OCI-LY1 (cell line): ENCODE measurements around the gene C1QTNF5.
A peak's percentile ranks its signal among the peaks of the same experiment; 100 is the strongest.

Experiments used
- H2AFZ ChIP-seq: fragments of 200-600 bp; sonication (generic), shearing (Covaris generic); 2 replicates; pipeline ENCODE4 v1.6.0; 2014; ENCODE audit warnings: antibody characterized with exemption, mild to moderate bottlenecking, low read length
- H3F3A ChIP-seq: fragments of 200-600 bp; sonication (generic), shearing (Covaris generic); 2 replicates; pipeline ENCODE4 v1.6.0; 2014; ENCODE audit warnings: mild to moderate bottlenecking, antibody characterized with exemption, low read length, moderate library complexity; ENCODE audit not compliant: insufficient read depth
- H3K27ac ChIP-seq: fragments of 200-600 bp; sonication (generic); 2 replicates; pipeline ENCODE4 v1.5.1; 2014; ENCODE audit warnings: low read length, mixed run types, mild to moderate bottlenecking, low read depth; ENCODE audit not compliant: poor library complexity, severe bottlenecking
- H3K27me3 ChIP-seq: fragments of 200-600 bp; sonication (generic); 2 replicates; pipeline ENCODE4 v1.6.0; 2014; ENCODE audit warnings: antibody characterized with exemption, mild to moderate bottlenecking, low read length, moderate library complexity; ENCODE audit not compliant: insufficient read depth
- H3K36me3 ChIP-seq: fragments of 200-600 bp; sonication (generic); 2 replicates; pipeline ENCODE4 v1.6.1; 2014; ENCODE audit warnings: mild to moderate bottlenecking, antibody characterized with exemption, low read length, moderate library complexity, mixed read lengths; ENCODE audit not compliant: insufficient read depth
- H3K4me1 ChIP-seq: fragments of 200-600 bp; sonication (generic); 2 replicates; pipeline ENCODE4 v1.5.1; 2014; ENCODE audit warnings: mild to moderate bottlenecking, low read length, moderate library complexity; ENCODE audit not compliant: insufficient read depth, severe bottlenecking
- H3K4me2 ChIP-seq: fragments of 200-600 bp; sonication (generic), shearing (Covaris generic); 2 replicates; pipeline ENCODE4 v1.6.1; 2014; ENCODE audit warnings: low read length
- H3K4me3 ChIP-seq: fragments of 200-600 bp; sonication (generic); 2 replicates; pipeline ENCODE4 v1.5.1; 2014; ENCODE audit warnings: low read length, low read depth, mild to moderate bottlenecking, mixed read lengths; ENCODE audit not compliant: poor library complexity, severe bottlenecking
- H3K79me2 ChIP-seq: fragments of 200-600 bp; shearing (Covaris generic); 2 replicates; pipeline ENCODE4 v1.6.1; 2016; ENCODE audit warnings: mixed run types, low read length, mixed read lengths; ENCODE audit not compliant: insufficient read depth
- H3K9ac ChIP-seq: fragments of 200-600 bp; sonication (generic), shearing (Covaris generic); 2 replicates; pipeline ENCODE4 v1.6.1; 2014; ENCODE audit warnings: mild to moderate bottlenecking, low read length, mixed read lengths
- H3K9me2 ChIP-seq: fragments of 200-600 bp; sonication (generic), shearing (Covaris generic); 2 replicates; pipeline ENCODE4 v1.6.1; 2014; ENCODE audit warnings: low read depth, mild to moderate bottlenecking, low read length, mixed read lengths
- H3K9me3 ChIP-seq: fragments of 200-600 bp; shearing (Covaris generic); 2 replicates; pipeline ENCODE4 v1.6.1; 2014; ENCODE audit warnings: low read length, mixed read lengths
- H4K20me1 ChIP-seq: fragments of 200-600 bp; sonication (generic), shearing (Covaris generic); 2 replicates; pipeline ENCODE4 v1.6.0; 2016; ENCODE audit warnings: mild to moderate bottlenecking, low read length; ENCODE audit not compliant: insufficient read depth
- CTCF ChIP-seq: fragments of 200-600 bp; sonication (generic), shearing (Covaris generic); IDR thresholded peaks from 2 replicates; pipeline ENCODE4 v1.5.1; 2017; ENCODE audit warnings: mild to moderate bottlenecking, antibody characterized with exemption, low read length, moderate library complexity, mixed read lengths
- EZH2 ChIP-seq: fragments of 200-600 bp; sonication (generic), shearing (Covaris generic); IDR thresholded peaks from 2 replicates; pipeline ENCODE4 v1.8.0; 2017; ENCODE audit warnings: borderline replicate concordance, mixed run types, mild to moderate bottlenecking, antibody characterized with exemption, low read length, moderate library complexity, mixed read lengths

The C1QTNF5 gene

GRCh38 chr11:119314726-119315125 lies 26.0 kb downstream of the C1QTNF5 start:
- H3K36me3 ChIP-seq: no peaks in the 10 kb centered on the region
- peaks cover 43% of the 10 kb centered on the region for H3K4me1 ChIP-seq

GRCh38 chr11:119310682-119311052 lies 30.0 kb downstream of the C1QTNF5 start:
- H3K27me3 ChIP-seq: no peaks in the 10 kb centered on the region
- no peak overlapping the region for H3K27ac ChIP-seq
- no peak overlapping the region for H2AFZ ChIP-seq
- TF ChIP-seq EZH2 (no peak), CTCF (no peak)
- H4K20me1 ChIP-seq: no peaks in the 10 kb centered on the region
- no peak overlapping the region for H3K9ac ChIP-seq
- no peaks in the 10 kb centered on the region for H3K79me2 ChIP-seq
- peaks cover 10% of the 10 kb centered on the region for H3K4me1 ChIP-seq
- no peaks in the 10 kb centered on the region; the same call in 1 of the 2 replicates for H3K36me3 ChIP-seq
- no peaks in the 10 kb centered on the region for H3F3A ChIP-seq
- no peak overlapping the region for H3K4me2 ChIP-seq
- H3K4me3 ChIP-seq: no peak overlapping the region
- H3K9me3 ChIP-seq: no peaks in the 10 kb centered on the region
- H3K9me2 ChIP-seq: no peaks in the 10 kb centered on the region

More at GRCh38 chr11:119314726-119315125, 26.0 kb downstream of the C1QTNF5 start:
- Histone ChIP-seq H3K4me3 (no peak overlapping the region), H3K79me2 (no peaks in the 10 kb centered on the region), H3K27me3 (no peaks in the 10 kb centered on the region), H3F3A (no peaks in the 10 kb centered on the region), H3K9me3 (no peaks in the 10 kb centered on the region), H3K9me2 (no peaks in the 10 kb centered on the region), H3K27ac (no peak overlapping the region), H3K9ac (no peak overlapping the region), H4K20me1 (no peaks in the 10 kb centered on the region), H3K4me2 (peak overlapping the region; percentile 88; the same call in 1 of the 2 replicates), H2AFZ (no peak overlapping the region)
- no peak for TF ChIP-seq EZH2
- no peak for TF ChIP-seq CTCF

GRCh38 chr11:119309953-119310681 lies 30.6 kb downstream of the C1QTNF5 start:
- Histone ChIP-seq H3K9me3 (no peaks in the 10 kb centered on the region), H3K9me2 (no peaks in the 10 kb centered on the region), H3K79me2 (no peaks in the 10 kb centered on the region), H3K4me2 (no peak overlapping the region), H3K27ac (no peak overlapping the region), H3K36me3 (no peaks in the 10 kb centered on the region; the same call in 1 of the 2 replicates), H3K27me3 (no peaks in the 10 kb centered on the region), H2AFZ (no peak overlapping the region), H3K9ac (no peak overlapping the region), H3F3A (no peaks in the 10 kb centered on the region), H3K4me1 (peaks cover 5% of the 10 kb centered on the region), H3K4me3 (no peak overlapping the region), H4K20me1 (no peaks in the 10 kb centered on the region)
- TF ChIP-seq CTCF (no peak), EZH2 (no peak)
